ENCODE results near the gene L3MBTL4. TPM values are rescaled to one million over a fixed set of nuclear protein-coding genes. Genes with fewer than 3 reads are reported as not detected.

L3MBTL4 gene
- total RNA-seq, 1 experiment from 2014 or later: not detected

GRCh38 chr18:6059551-6059950 lies 355.2 kb downstream of the L3MBTL4 start:
- Histone ChIP-seq H3K9me2 (ENCODE audit: insufficient read depth) (no peaks in the 10 kb centered on the region), H3K27me3 (ENCODE audit: insufficient read depth, low read length) (no peaks in the 10 kb centered on the region), H3K4me3 (replicated peaks in 1 of 2; ENCODE audit: low read depth in 1 of 2, low read length in 2 of 2) (no peak overlapping the region), H3K79me2 (ENCODE audit: insufficient read depth, low read length) (no peaks in the 10 kb centered on the region), H3K9ac (ENCODE audit: low read length) (no peak overlapping the region), H3K36me3 (ENCODE audit: control insufficient read depth in 1 of 2, insufficient read depth in 2 of 2, low read length in 2 of 2) (no peaks in the 10 kb centered on the region), H4K20me1 (ENCODE audit: insufficient read depth) (no peaks in the 10 kb centered on the region), H3K4me1 (ENCODE audit: control insufficient read depth in 1 of 2, insufficient read depth in 2 of 2, low read length in 2 of 2) (no peaks in the 10 kb centered on the region), H3K27ac (ENCODE audit: low read depth, low read length) (no peak overlapping the region), H3K9me3 (ENCODE audit: control insufficient read depth in 1 of 2, insufficient read depth in 1 of 2, low read depth in 1 of 2, low read length in 2 of 2) (peaks cover 4 to 17% of the 10 kb centered on the region in 2 experiments; a peak in 2 of 4 replicates), H2AFZ (ENCODE audit: low read depth, low read length, poor library complexity, severe bottlenecking) (no peak overlapping the region), H3K4me2 (ENCODE audit: low read length) (no peak overlapping the region)
- no peak for ATAC-seq
- TF ChIP-seq, protein P1, sequence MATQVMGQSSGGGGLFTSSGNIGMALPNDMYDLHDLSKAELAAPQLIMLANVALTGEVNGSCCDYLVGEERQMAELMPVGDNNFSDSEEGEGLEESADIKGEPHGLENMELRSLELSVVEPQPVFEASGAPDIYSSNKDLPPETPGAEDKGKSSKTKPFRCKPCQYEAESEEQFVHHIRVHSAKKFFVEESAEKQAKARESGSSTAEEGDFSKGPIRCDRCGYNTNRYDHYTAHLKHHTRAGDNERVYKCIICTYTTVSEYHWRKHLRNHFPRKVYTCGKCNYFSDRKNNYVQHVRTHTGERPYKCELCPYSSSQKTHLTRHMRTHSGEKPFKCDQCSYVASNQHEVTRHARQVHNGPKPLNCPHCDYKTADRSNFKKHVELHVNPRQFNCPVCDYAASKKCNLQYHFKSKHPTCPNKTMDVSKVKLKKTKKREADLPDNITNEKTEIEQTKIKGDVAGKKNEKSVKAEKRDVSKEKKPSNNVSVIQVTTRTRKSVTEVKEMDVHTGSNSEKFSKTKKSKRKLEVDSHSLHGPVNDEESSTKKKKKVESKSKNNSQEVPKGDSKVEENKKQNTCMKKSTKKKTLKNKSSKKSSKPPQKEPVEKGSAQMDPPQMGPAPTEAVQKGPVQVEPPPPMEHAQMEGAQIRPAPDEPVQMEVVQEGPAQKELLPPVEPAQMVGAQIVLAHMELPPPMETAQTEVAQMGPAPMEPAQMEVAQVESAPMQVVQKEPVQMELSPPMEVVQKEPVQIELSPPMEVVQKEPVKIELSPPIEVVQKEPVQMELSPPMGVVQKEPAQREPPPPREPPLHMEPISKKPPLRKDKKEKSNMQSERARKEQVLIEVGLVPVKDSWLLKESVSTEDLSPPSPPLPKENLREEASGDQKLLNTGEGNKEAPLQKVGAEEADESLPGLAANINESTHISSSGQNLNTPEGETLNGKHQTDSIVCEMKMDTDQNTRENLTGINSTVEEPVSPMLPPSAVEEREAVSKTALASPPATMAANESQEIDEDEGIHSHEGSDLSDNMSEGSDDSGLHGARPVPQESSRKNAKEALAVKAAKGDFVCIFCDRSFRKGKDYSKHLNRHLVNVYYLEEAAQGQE (IDR thresholded peaks at IDR 0.05; ENCODE audit: low read depth): no peak
- TF ChIP-seq RAD21 (IDR thresholded peaks at IDR 0.05; ENCODE audit: low read depth): no peak
- no peak for DNase-seq (ENCODE audit: low read depth, low spot score)
- BruUV-seq (replicated peaks): no TSS peak
- POLR2A ChIA-PET: no interaction called here
- CTCF ChIA-PET: no interaction called here
- intact Hi-C loops (cut with micrococcal nuclease): no loop called here
- RAD21 ChIA-PET (ENCODE audit: low non-redundant PET in 1 of 2, low total read pairs in 2 of 2, uncharacterized antibody in 2 of 2, unreplicated experiment in 2 of 2): no interaction called here

DNA sequence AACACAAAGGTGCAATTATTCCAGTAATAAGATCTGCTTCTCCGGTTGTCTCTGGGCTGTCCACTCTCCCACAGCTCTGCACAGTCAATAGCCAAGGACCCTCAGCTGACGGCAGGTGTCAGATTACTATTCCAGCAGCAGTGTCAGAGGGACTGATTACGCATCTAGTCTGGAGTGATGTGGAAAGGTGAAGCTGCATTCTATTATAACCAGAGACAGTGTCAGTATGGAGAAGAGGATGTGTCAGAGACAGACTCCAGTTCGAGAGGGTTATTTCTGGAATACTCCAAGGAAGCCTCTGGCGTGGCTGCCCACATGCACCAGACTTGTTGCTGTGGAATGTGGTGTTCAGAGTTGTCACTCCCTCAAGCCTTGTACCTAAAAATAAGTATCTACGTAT lies 355.8 kb downstream of the L3MBTL4 start:
- H3K79me2 ChIP-seq (ENCODE audit: insufficient read depth, low read length): no peaks in the 10 kb centered on the region
- no peaks in the 10 kb centered on the region for H4K20me1 ChIP-seq (ENCODE audit: insufficient read depth)
- no peak overlapping the region for H3K4me2 ChIP-seq (ENCODE audit: low read length)
- H3K4me3 ChIP-seq (replicated peaks in 1 of 2; ENCODE audit: low read depth in 1 of 2, low read length in 2 of 2): no peak overlapping the region
- ChIA-PET POLR2A (no interaction called here), CTCF (no interaction called here), RAD21 (ENCODE audit: low non-redundant PET in 1 of 2, low total read pairs in 2 of 2, uncharacterized antibody in 2 of 2, unreplicated experiment in 2 of 2) (no interaction called here)
- H3K27me3 ChIP-seq (ENCODE audit: insufficient read depth, low read length): no peaks in the 10 kb centered on the region
- TF ChIP-seq EGR1 (IDR thresholded peaks at IDR 0.05; ENCODE audit: low read depth): no peak
- no peak overlapping the region for H3K9ac ChIP-seq (ENCODE audit: low read length)
- ATAC-seq (no peak), DNase-seq (ENCODE audit: low read depth, low spot score) (no peak)
- H3K9me3 ChIP-seq (ENCODE audit: control insufficient read depth in 1 of 2, insufficient read depth in 1 of 2, low read depth in 1 of 2, low read length in 2 of 2): peaks cover 7 to 21% of the 10 kb centered on the region in 2 experiments; a peak in 2 of 4 replicates
- H3K36me3 ChIP-seq (ENCODE audit: control insufficient read depth in 1 of 2, insufficient read depth in 2 of 2, low read length in 2 of 2): no peaks in the 10 kb centered on the region
- no peaks in the 10 kb centered on the region for H3K4me1 ChIP-seq (ENCODE audit: control insufficient read depth in 1 of 2, insufficient read depth in 2 of 2, low read length in 2 of 2)
- intact Hi-C loops (cut with micrococcal nuclease): no loop called here
- H2AFZ ChIP-seq (ENCODE audit: low read depth, low read length, poor library complexity, severe bottlenecking): no peak overlapping the region
- no TSS peak for BruUV-seq (replicated peaks)
- no peak overlapping the region for H3K27ac ChIP-seq (ENCODE audit: low read depth, low read length)
- H3K9me2 ChIP-seq (ENCODE audit: insufficient read depth): no peaks in the 10 kb centered on the region
